Activated T-cell treated with anti-CD3 and anti-CD28 coated beads, Interleukin-2, amount 50 U/mL, for 72 hours (primary cell): Measurements from ENCODE around the gene INPPL1. TPM values are rescaled to one million over a fixed set of nuclear protein-coding genes. Genes with fewer than 3 reads are reported as not detected.

ENCODE experiments used
- ATAC-seq, 2 donors: fragments of 150-1000 bp; cut with Tn5 transposase; replicated peaks in 1 of 2; 2 replicates each; pipeline ENCODE4 v1.10.0; 2021; ENCODE audit warnings: moderate library complexity in 2 of 2, mild to moderate bottlenecking in 1 of 2
- DNase-seq, 2 donors: peaks; one replicate each; pipeline ENCODE4 v3.0.0; 2021 to 2022; ENCODE audit warnings: mixed read lengths in 1 of 2
- H3K27ac Mint-ChIP-seq: one replicate; pipeline ENCODE4 v1.8.0; 2022; ENCODE audit warnings: mild to moderate bottlenecking, moderate library complexity, mixed read lengths
- H3K27me3 Mint-ChIP-seq: one replicate; pipeline ENCODE4 v1.8.0; 2022; ENCODE audit warnings: low read depth, mixed read lengths
- H3K36me3 Mint-ChIP-seq, 2 donors: one replicate each; pipeline ENCODE4 v1.8.0; 2022; ENCODE audit warnings: mixed read lengths in 2 of 2, mild to moderate bottlenecking in 1 of 2; ENCODE audit not compliant: insufficient read depth in 2 of 2
- H3K4me1 Mint-ChIP-seq: one replicate; pipeline ENCODE4 v1.8.0; 2022; ENCODE audit warnings: low read depth, mixed read lengths
- H3K4me3 Mint-ChIP-seq, 2 donors: one replicate each; pipeline ENCODE4 v1.8.0; 2022; ENCODE audit warnings: mild to moderate bottlenecking in 2 of 2, mixed read lengths in 2 of 2, moderate library complexity in 2 of 2
- H3K9me3 Mint-ChIP-seq, 2 donors: one replicate each; pipeline ENCODE4 v1.8.0; 2022; ENCODE audit warnings: mixed read lengths in 2 of 2
- total RNA-seq, 2 donors: library from RNA; stranded (reverse); gene quantifications; one replicate each; pipeline ENCODE4 v1.2.3, GENCODE V29; 2022

The INPPL1 gene
- total RNA-seq, 2 donors from 2014 or later: 147 to 154 TPM

DNA sequence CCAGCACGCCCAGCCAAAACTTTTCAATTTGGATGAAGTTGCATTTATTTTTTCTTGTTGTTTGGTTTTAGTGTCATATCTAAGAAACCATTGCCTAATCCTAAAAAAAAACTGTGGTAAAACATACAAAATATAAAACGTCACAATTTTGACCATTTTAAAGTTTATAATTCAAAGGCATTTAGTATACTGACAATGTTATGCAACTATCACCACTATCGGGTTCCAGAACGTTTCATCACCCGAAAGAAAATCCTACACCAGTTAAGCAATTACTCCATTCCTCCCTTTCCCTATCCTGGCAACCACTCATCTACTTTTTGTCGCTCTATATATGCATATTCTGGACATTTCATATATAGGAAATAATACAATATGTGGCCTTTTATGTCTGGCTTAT is 49.9 kb downstream of the INPPL1 start:
- Mint-ChIP-seq H3K4me3 (no peak overlapping the region), H3K27me3 (peaks cover 10% of the 10 kb centered on the region), H3K27ac (no peak overlapping the region), H3K4me1 (peaks cover 18% of the 10 kb centered on the region), H3K36me3 (no peaks in the 10 kb centered on the region), H3K9me3 (no peaks in the 10 kb centered on the region)
- DNase-seq (no peak), ATAC-seq (no peak)

- Mint-ChIP-seq H3K27ac (no peak overlapping the region), H3K4me3 (no peak overlapping the region), H3K36me3 (no peaks in the 10 kb centered on the region), H3K4me1 (no peaks in the 10 kb centered on the region), H3K9me3 (peaks cover 0 to 2% of the 10 kb centered on the region in 2 donors), H3K27me3 (peaks cover 11% of the 10 kb centered on the region)
- DNase-seq (no peak), ATAC-seq (no peak)
Measured at GRCh38 chr11:72278905-72279304, 54.3 kb downstream of the INPPL1 start.

GRCh38 chr11:72280037-72280436 is 55.5 kb downstream of the INPPL1 start:
- H3K27ac Mint-ChIP-seq: no peak overlapping the region
- no peaks in the 10 kb centered on the region for H3K36me3 Mint-ChIP-seq
- no peak for DNase-seq
- H3K9me3 Mint-ChIP-seq: peaks cover 0 to 2% of the 10 kb centered on the region in 2 donors
- H3K27me3 Mint-ChIP-seq: peaks cover 16% of the 10 kb centered on the region
- ATAC-seq: no peak
- H3K4me3 Mint-ChIP-seq: no peak overlapping the region
- H3K4me1 Mint-ChIP-seq: no peaks in the 10 kb centered on the region

DNA sequence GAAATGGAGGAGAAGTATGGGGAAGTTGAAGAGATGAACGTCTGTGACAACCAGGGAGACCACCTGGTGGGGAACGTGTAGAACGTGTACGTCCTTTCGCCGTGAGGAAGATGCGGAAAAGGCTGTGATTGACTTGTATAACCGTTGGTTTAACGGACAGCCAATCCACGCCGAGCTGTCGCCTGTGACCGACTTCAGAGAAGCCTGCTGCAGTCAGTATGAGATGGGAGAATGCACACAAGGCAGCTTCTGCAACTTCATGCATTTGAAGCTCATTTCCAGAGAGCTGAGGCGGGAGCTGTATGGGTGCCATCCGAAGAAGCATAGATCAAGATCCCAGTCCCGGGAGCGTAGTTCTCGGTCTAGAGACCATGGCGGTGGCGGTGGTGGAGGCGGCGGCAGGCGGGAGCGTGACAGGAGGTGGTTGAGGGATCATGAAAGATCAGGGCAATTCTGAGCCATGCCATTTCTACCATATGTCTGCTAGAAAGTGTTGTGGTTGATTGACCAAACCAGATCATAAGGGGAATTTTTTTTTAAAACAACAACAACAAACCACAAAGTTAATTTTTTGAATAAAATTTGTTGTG is 56.3 kb downstream of the INPPL1 start:
- Mint-ChIP-seq H3K27ac (no peak overlapping the region), H3K27me3 (peaks cover 16% of the 10 kb centered on the region), H3K9me3 (peaks cover 0 to 2% of the 10 kb centered on the region in 2 donors), H3K4me3 (no peak overlapping the region), H3K4me1 (no peaks in the 10 kb centered on the region), H3K36me3 (no peaks in the 10 kb centered on the region)
- no peak for ATAC-seq
- DNase-seq: no peak

- Mint-ChIP-seq H3K36me3 (no peaks in the 10 kb centered on the region), H3K4me3 (no peak overlapping the region), H3K27ac (no peak overlapping the region), H3K9me3 (peaks cover 0 to 2% of the 10 kb centered on the region in 2 donors), H3K27me3 (peaks cover 16% of the 10 kb centered on the region), H3K4me1 (no peaks in the 10 kb centered on the region)
- DNase-seq (no peak), ATAC-seq (no peak)
Measured at GRCh38 chr11:72283947-72284346, 59.4 kb downstream of the INPPL1 start.

DNA sequence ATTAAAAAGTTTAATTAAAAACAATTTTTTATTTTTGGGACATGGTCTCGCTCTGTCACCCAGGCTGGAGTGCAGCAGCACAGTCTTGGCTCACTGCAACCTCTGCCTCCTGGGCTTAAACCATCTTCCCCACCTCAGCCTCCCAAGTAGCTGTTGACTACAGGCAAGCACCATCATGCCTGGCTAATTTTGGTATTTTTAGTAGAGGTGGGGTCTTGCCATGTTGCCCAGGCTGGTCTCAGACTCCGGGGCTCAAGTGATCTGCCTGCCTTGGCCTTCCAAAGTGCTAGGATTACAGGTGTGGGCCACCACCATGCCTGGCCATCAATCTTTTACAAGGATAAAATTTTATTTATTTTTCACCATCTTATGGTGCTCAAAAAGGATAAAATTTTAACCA is 62.7 kb downstream of the INPPL1 start:
- Mint-ChIP-seq H3K36me3 (no peaks in the 10 kb centered on the region), H3K4me1 (no peaks in the 10 kb centered on the region), H3K27me3 (peaks cover 16% of the 10 kb centered on the region), H3K4me3 (no peak overlapping the region), H3K27ac (no peak overlapping the region), H3K9me3 (no peaks in the 10 kb centered on the region)
- DNase-seq: no peak
- no peak for ATAC-seq

Other genes starting within 250 kb of the INPPL1 start
- gene IL18BP, start 225.9 kb upstream of the INPPL1 start, total RNA-seq: 10 to 100 TPM; 16.7 to 19.0 TPM
- gene NUMA1, start 144.2 kb upstream of the INPPL1 start, total RNA-seq: 100 to 1,000 TPM; 156 to 163 TPM
- 1 to 10 TPM; 4.6 to 6.3 TPM for gene LRRC51, start 143.9 kb upstream of the INPPL1 start, total RNA-seq
- 10 to 100 TPM; 43.7 to 49.9 TPM for gene LAMTOR1, start 121.5 kb upstream of the INPPL1 start, total RNA-seq
- gene TOMT, start 118.8 kb upstream of the INPPL1 start, total RNA-seq: not detected
- gene ANAPC15, start 112.1 kb upstream of the INPPL1 start, total RNA-seq: 10 to 100 TPM; 63.8 to 79.8 TPM
- gene FOLR3, start 89.0 kb upstream of the INPPL1 start, total RNA-seq: not detected
- gene FOLR1, start 32.6 kb upstream of the INPPL1 start, total RNA-seq: not detected
- gene FOLR2, start 8.0 kb upstream of the INPPL1 start, total RNA-seq: not detected
- not detected for gene PHOX2A, start 19.4 kb downstream of the INPPL1 start, total RNA-seq
- gene CLPB, start 209.8 kb downstream of the INPPL1 start, total RNA-seq: 10 to 100 TPM; 22.0 to 30.1 TPM